BJ (cell line): Measurements from ENCODE around the gene CXXC5. TPM values are rescaled to one million over a fixed set of nuclear protein-coding genes. Genes with fewer than 3 reads are reported as not detected.
A peak's percentile ranks its signal among the peaks of the same experiment; 100 is the strongest.

ENCODE experiments used
- CTCF ChIA-PET: fragments of 350-600 bp; formaldehyde crosslinking; extraction: SDS; loops from one replicate; lab custom pipeline; 2021; ENCODE audit warnings: antibody characterized with exemption, inconsistent platforms; lab: Yijun Ruan, JAX
- POLR2A ChIA-PET: fragments of 300-600 bp; sonication (Branson Sonifier 250); formaldehyde crosslinking; extraction: SDS; loops from one replicate; lab custom pipeline; 2021; ENCODE audit warnings: antibody characterized with exemption; lab: Charles Lee
- DNase-seq: peaks from one replicate; pipeline ENCODE4 v3.0.0-alpha.2; 2011; ENCODE audit warnings: low read depth
- H3K27me3 ChIP-seq: 2 replicates; pipeline ENCODE4 v1.6.0; 2011; ENCODE audit warnings: low read length; ENCODE audit not compliant: control insufficient read depth, insufficient read depth
- H3K36me3 ChIP-seq: 2 replicates; pipeline ENCODE4 v1.5.1; 2011; ENCODE audit warnings: low read length; ENCODE audit not compliant: control insufficient read depth, insufficient read depth
- H3K4me3 ChIP-seq: 2 replicates; pipeline ENCODE4 v1.5.1; 2011; ENCODE audit warnings: low read depth, mild to moderate bottlenecking, control low read depth, low read length
- polyA plus RNA-seq: library from polyadenylated mRNA; depleted of rRNA; stranded (reverse); fragments of >200 nt; gene quantifications from 2 replicates; pipeline ENCODE4 v1.2.3, GENCODE V29; 2011
- TF ChIP-seq, protein P1 (sequence below): IDR thresholded peaks from 2 replicates; pipeline ENCODE4 v1.5.1; 2011; ENCODE audit warnings: low read depth, mild to moderate bottlenecking, control low read depth, inconsistent platforms, low read length, moderate library complexity; ENCODE audit not compliant: insufficient read depth

CXXC5 gene
- polyA plus RNA-seq, 1 experiment = 50.4 TPM

- H3K36me3 ChIP-seq = no peaks in the 10 kb centered on the region
- TF ChIP-seq, protein P1, sequence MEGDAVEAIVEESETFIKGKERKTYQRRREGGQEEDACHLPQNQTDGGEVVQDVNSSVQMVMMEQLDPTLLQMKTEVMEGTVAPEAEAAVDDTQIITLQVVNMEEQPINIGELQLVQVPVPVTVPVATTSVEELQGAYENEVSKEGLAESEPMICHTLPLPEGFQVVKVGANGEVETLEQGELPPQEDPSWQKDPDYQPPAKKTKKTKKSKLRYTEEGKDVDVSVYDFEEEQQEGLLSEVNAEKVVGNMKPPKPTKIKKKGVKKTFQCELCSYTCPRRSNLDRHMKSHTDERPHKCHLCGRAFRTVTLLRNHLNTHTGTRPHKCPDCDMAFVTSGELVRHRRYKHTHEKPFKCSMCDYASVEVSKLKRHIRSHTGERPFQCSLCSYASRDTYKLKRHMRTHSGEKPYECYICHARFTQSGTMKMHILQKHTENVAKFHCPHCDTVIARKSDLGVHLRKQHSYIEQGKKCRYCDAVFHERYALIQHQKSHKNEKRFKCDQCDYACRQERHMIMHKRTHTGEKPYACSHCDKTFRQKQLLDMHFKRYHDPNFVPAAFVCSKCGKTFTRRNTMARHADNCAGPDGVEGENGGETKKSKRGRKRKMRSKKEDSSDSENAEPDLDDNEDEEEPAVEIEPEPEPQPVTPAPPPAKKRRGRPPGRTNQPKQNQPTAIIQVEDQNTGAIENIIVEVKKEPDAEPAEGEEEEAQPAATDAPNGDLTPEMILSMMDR = no peak
- H3K4me3 ChIP-seq = peak overlapping the region; percentile 45
- DNase-seq = no peak
- CTCF ChIA-PET = interaction anchor here (0.7 to 11.5 kb wide), 6 partner anchors 14 to 91 kb away, joined by 3 to 201 read pairs (median 4); no protein-coding TSS in a partner anchor
- POLR2A ChIA-PET = no interaction called here
- H3K27me3 ChIP-seq = no peaks in the 10 kb centered on the region
Measured at GRCh38 chr5:139696167-139696893, 48.2 kb downstream of the CXXC5 start.

DNA sequence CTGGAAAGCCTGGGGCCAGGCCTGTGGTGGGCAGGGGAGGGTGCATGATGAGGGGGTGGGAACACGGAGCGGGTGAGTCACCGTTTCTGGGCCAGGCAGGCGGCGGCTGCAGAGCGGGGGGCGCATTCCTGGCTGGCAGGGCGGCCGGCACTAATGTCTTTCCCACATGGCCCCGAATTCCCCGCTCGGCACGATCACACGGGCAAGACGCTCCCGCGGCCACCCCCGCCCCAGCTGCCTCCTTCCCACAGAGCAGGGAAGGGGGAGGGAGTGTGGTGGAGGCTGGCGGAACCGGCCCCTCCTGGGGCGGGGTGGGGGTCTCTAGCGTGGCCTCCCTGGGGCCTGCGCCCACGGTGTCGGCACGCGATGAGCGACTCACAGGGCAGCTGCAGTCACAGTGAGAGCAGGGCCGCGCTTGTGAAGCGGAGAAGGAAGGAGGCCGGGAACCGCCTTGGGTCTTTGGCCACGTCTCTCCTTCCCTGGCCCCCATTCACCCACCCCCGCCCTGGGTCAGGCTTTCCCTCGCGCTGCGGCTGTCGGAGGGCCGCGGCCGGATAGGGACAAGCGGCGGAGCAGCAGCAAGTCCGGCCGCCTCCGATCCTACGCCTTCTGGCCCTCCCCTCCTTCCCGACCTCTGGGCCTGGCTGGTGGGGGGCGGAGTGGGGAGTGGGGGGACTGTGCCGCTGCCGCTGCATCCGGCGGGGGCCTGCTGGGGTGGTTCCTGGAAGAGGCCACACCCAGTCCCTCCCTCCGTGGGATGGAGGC, 48.9 kb downstream of the CXXC5 start:
- peak; percentile 69 for DNase-seq
- H3K36me3 ChIP-seq = no peaks in the 10 kb centered on the region
- POLR2A ChIA-PET = no interaction called here
- CTCF ChIA-PET = interaction anchor here (0.7 to 11.5 kb wide), 5 partner anchors 15 to 69 kb away, joined by 3 to 201 read pairs (median 5); no protein-coding TSS in a partner anchor
- H3K27me3 ChIP-seq = no peaks in the 10 kb centered on the region
- H3K4me3 ChIP-seq = peak overlapping the region; percentile 45
- TF ChIP-seq, protein P1 = no peak

DNA sequence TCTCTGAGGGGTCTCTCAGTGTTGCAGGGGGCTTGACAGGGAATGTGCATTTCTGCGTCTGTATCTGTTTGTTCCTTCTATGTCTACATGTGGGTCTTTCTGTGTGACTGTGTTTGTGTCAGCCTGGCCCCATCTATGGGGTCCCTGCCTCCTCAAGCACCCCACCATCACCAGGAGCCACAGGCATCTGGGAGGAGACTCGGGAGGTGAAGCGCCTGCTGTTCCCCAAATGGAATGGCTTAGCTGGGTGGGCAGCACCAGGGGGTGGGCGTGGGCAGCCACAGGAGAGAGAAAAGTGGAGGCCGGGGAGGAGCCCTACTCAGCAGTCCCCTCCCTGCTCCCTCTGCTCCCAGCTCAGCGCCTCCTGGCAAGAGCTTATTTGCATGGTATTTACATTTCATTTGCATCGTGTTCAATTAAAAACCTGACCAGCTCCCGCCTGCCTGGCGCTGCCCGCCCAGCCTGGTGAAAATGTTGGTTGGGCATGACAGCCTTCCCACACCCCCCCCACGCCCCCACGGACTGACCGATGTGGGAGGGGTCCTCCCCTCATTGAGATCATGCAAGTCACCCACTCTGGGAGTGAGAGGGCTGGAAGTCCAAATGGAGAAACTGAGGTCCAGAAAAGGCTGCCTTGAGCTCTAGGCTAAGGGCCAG, 50.5 kb downstream of the CXXC5 start:
- Histone ChIP-seq H3K4me3 (no peak overlapping the region), H3K27me3 (no peaks in the 10 kb centered on the region), H3K36me3 (no peaks in the 10 kb centered on the region)
- no peak for DNase-seq
- TF ChIP-seq, protein P1 = no peak
- CTCF ChIA-PET = interaction anchor here (1.3 to 1.4 kb wide), 5 partner anchors 8 to 67 kb away, joined by 3 to 6 read pairs (median 5); no protein-coding TSS in a partner anchor
- POLR2A ChIA-PET = interaction anchor here (0.6 kb wide), 1 partner anchor 12 kb away, joined by 18 read pairs; no protein-coding TSS in a partner anchor

DNA sequence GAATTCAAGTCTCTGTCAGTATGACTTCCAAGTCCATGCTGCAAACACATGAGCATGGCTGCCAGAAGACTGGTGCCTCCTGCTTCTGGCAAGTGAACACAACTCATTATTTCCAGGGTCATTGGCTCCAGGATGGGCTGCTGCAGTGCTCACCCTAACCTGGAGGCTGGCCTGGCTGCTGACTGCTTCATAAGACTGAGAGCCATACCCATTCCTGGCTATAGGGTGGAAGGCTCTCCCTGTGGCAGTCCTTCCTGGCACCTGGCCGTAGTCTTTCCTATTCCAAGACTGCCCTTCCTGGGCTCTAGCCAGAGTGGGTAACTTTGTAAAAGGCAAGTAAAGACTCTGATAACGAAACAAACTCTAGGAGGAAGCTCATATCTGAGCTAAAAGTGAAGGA, 51.2 kb downstream of the CXXC5 start:
- ChIA-PET CTCF (interaction anchor here (0.8 to 2.7 kb wide), 7 partner anchors 9 to 67 kb away, joined by 3 to 14 read pairs (median 5); no protein-coding TSS in a partner anchor), POLR2A (no interaction called here)
- H3K27me3 ChIP-seq = no peaks in the 10 kb centered on the region
- DNase-seq = no peak
- TF ChIP-seq, protein P1 = no peak
- H3K4me3 ChIP-seq = no peak overlapping the region
- no peaks in the 10 kb centered on the region for H3K36me3 ChIP-seq
